KMS-11 (cell line): Measurements from ENCODE around the gene FNDC10.

Experiments used
- H2AFZ ChIP-seq: fragments of 200-600 bp; sonication (generic); 2 replicates; pipeline ENCODE4 v1.6.1; 2016; ENCODE audit warnings: antibody characterized with exemption, mixed run types, low read depth
- H3K27ac ChIP-seq: fragments of 200-600 bp; sonication (generic); 2 replicates; pipeline ENCODE4 v1.6.1; 2016; ENCODE audit warnings: mild to moderate bottlenecking, mixed run types
- H3K27me3 ChIP-seq: fragments of 200-600 bp; sonication (generic); 2 replicates; pipeline ENCODE4 v1.6.1; 2017; ENCODE audit warnings: mild to moderate bottlenecking, low read depth, mixed run types, moderate library complexity; ENCODE audit not compliant: insufficient read depth
- H3K36me3 ChIP-seq: fragments of 200-600 bp; sonication (generic); 2 replicates; pipeline ENCODE4 v1.6.1; 2017; ENCODE audit warnings: mild to moderate bottlenecking, mixed run types; ENCODE audit not compliant: insufficient read depth
- H3K4me1 ChIP-seq: fragments of 200-600 bp; sonication (generic); 2 replicates; pipeline ENCODE4 v1.6.1; 2016; ENCODE audit warnings: mild to moderate bottlenecking, low read depth, mixed run types; ENCODE audit not compliant: poor library complexity, severe bottlenecking
- H3K4me2 ChIP-seq: fragments of 200-600 bp; sonication (generic); 2 replicates; pipeline ENCODE4 v1.7.0; 2016; ENCODE audit warnings: mild to moderate bottlenecking, mixed run types
- H3K4me3 ChIP-seq: fragments of 200-600 bp; sonication (generic); IDR thresholded peaks from 2 replicates; pipeline ENCODE4 v1.6.1; 2017; ENCODE audit warnings: low read depth, low read length, mixed read lengths; ENCODE audit not compliant: insufficient read depth
- H3K79me2 ChIP-seq: fragments of 200-600 bp; sonication (generic); 2 replicates; pipeline ENCODE4 v1.6.1; 2016; ENCODE audit warnings: low read depth, mixed run types; ENCODE audit not compliant: insufficient read depth
- H3K9ac ChIP-seq: fragments of 200-600 bp; sonication (generic); 2 replicates; pipeline ENCODE4 v1.6.1; 2016; ENCODE audit warnings: mild to moderate bottlenecking, mixed run types
- H4K20me1 ChIP-seq: fragments of 200-600 bp; sonication (generic); 2 replicates; pipeline ENCODE4 v1.6.1; 2016; ENCODE audit warnings: mild to moderate bottlenecking, mixed run types; ENCODE audit not compliant: insufficient read depth
- TF ChIP-seq, protein P1 (sequence below): fragments of 200-600 bp; sonication (generic); conservative IDR thresholded peaks from 2 replicates; pipeline ENCODE4 v1.6.1; 2017; ENCODE audit warnings: low read depth, mild to moderate bottlenecking, antibody characterized with exemption, low read length, moderate library complexity, mixed read lengths

The FNDC10 gene

DNA sequence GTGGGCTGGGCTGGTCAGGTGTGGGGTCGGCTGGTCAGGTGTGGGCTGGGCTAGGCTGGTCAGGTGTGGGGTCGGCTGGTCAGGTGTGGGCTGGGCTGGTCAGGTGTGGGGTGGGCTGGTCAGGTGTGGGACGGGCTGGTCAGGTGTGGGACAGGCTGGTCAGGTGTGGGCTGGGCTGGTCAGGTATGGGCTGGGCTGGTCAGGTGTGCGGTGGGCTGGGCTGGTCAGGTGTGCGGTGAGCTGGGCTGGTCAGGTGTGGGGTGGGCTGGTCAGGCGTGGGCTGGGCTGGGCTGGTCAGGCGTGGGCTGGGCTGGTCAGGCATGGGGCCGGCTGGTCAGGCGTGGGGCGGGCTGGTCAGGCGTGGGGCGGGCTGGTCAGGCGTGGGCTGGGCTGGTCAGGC, 6.3 kb upstream of the FNDC10 start:
- no peak overlapping the region for H3K27ac ChIP-seq
- H3K4me1 ChIP-seq: peaks cover 46% of the 10 kb centered on the region
- TF ChIP-seq, protein P1, sequence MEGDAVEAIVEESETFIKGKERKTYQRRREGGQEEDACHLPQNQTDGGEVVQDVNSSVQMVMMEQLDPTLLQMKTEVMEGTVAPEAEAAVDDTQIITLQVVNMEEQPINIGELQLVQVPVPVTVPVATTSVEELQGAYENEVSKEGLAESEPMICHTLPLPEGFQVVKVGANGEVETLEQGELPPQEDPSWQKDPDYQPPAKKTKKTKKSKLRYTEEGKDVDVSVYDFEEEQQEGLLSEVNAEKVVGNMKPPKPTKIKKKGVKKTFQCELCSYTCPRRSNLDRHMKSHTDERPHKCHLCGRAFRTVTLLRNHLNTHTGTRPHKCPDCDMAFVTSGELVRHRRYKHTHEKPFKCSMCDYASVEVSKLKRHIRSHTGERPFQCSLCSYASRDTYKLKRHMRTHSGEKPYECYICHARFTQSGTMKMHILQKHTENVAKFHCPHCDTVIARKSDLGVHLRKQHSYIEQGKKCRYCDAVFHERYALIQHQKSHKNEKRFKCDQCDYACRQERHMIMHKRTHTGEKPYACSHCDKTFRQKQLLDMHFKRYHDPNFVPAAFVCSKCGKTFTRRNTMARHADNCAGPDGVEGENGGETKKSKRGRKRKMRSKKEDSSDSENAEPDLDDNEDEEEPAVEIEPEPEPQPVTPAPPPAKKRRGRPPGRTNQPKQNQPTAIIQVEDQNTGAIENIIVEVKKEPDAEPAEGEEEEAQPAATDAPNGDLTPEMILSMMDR: no peak
- H3K79me2 ChIP-seq: no peaks in the 10 kb centered on the region
- H3K4me3 ChIP-seq: no peak overlapping the region
- H3K9ac ChIP-seq: no peak overlapping the region
- no peaks in the 10 kb centered on the region for H4K20me1 ChIP-seq
- no peak overlapping the region for H2AFZ ChIP-seq
- H3K4me2 ChIP-seq: no peak overlapping the region
- H3K27me3 ChIP-seq: 0 out of 2 replicates have a peak, but pooled peaks cover 3% of the 10 kb centered on the region
- H3K36me3 ChIP-seq: no peaks in the 10 kb centered on the region

GRCh38 chr1:1605724-1606123, 5.8 kb upstream of the FNDC10 start:
- Histone ChIP-seq H3K36me3 (no peaks in the 10 kb centered on the region), H2AFZ (no peak overlapping the region), H3K27me3 (0 out of 2 replicates have a peak, but pooled peaks cover 3% of the 10 kb centered on the region), H3K79me2 (no peaks in the 10 kb centered on the region), H4K20me1 (no peaks in the 10 kb centered on the region), H3K4me2 (no peak overlapping the region), H3K9ac (no peak overlapping the region), H3K4me3 (no peak overlapping the region), H3K27ac (no peak overlapping the region), H3K4me1 (peaks cover 41% of the 10 kb centered on the region)
- TF ChIP-seq, protein P1: no peak

GRCh38 chr1:1605034-1605591, 5.2 kb upstream of the FNDC10 start:
- H3K27ac ChIP-seq: no peak overlapping the region
- H3K4me2 ChIP-seq: no peak overlapping the region
- TF ChIP-seq, protein P1: no peak
- no peak overlapping the region for H2AFZ ChIP-seq
- H4K20me1 ChIP-seq: no peaks in the 10 kb centered on the region
- 0 out of 2 replicates have a peak, but pooled peaks cover 3% of the 10 kb centered on the region for H3K27me3 ChIP-seq
- peaks cover 34% of the 10 kb centered on the region for H3K4me1 ChIP-seq
- H3K4me3 ChIP-seq: no peak overlapping the region
- H3K79me2 ChIP-seq: no peaks in the 10 kb centered on the region
- H3K9ac ChIP-seq: no peak overlapping the region
- H3K36me3 ChIP-seq: no peaks in the 10 kb centered on the region

- H4K20me1 ChIP-seq: no peaks in the 10 kb centered on the region
- no peaks in the 10 kb centered on the region for H3K79me2 ChIP-seq
- H3K4me1 ChIP-seq: peaks cover 28% of the 10 kb centered on the region
- H3K36me3 ChIP-seq: no peaks in the 10 kb centered on the region
- TF ChIP-seq, protein P1: no peak
- H3K27ac ChIP-seq: no peak overlapping the region
- no peak overlapping the region for H3K4me3 ChIP-seq
- no peak overlapping the region for H2AFZ ChIP-seq
- no peak overlapping the region for H3K4me2 ChIP-seq
- H3K9ac ChIP-seq: no peak overlapping the region
- 0 out of 2 replicates have a peak, but pooled peaks cover 3% of the 10 kb centered on the region for H3K27me3 ChIP-seq
These were observed 4.6 kb upstream of the FNDC10 start for GRCh38 chr1:1604374-1605033.
